GM13976 (cell line): ENCODE data around the gene IKZF3.

Experiments
- DNase-seq: peaks from one replicate; pipeline ENCODE4 v3.0.0; 2012; ENCODE audit warnings: low spot score
- CTCF ChIP-seq: IDR thresholded peaks from 2 replicates; pipeline ENCODE4 v1.5.1; 2012; ENCODE audit warnings: borderline replicate concordance, mild to moderate bottlenecking; ENCODE audit not compliant: insufficient read depth; ENCODE audit errors: extremely low read depth, missing control alignments, control extremely low read depth
- in situ Hi-C: fragments of 300-500 bp; cut with MboI; formaldehyde crosslinking; loops from one replicate; pipeline ENCODE4 v1.12.0; 2022; ENCODE audit warnings: low sequenced_read_pairs, mixed read lengths, inconsistent platforms; ENCODE audit not compliant: unreplicated experiment

Gene IKZF3

GRCh38 chr17:39709319-39709997, 154.7 kb downstream of the IKZF3 start:
- no peak for DNase-seq
- in situ Hi-C loops: no loop called here
- no peak for TF ChIP-seq CTCF
